GM23338 (cell line): ENCODE results near the gene DNAJB8.

Source experiments
- CREB1 ChIP-seq: fragments of 250-450 bp; sonication (Bioruptor Pico); IDR thresholded peaks from 2 replicates; pipeline ENCODE4 v1.5.0; 2020; ENCODE audit warnings: low read depth, mild to moderate bottlenecking, moderate library complexity
- EZH2 ChIP-seq: fragments of 200-600 bp; sonication (generic); IDR thresholded peaks from one replicate; pipeline ENCODE4 v1.8.0; 2017; ENCODE audit warnings: antibody characterized with exemption, mild to moderate bottlenecking, low read depth; ENCODE audit not compliant: unreplicated experiment
- EZH2phosphoT487 ChIP-seq: fragments of 200-600 bp; sonication (generic); IDR thresholded peaks from one replicate; pipeline ENCODE4 v1.8.1; 2018; ENCODE audit warnings: antibody characterized with exemption; ENCODE audit not compliant: unreplicated experiment
- JUNB ChIP-seq: IDR thresholded peaks from one replicate; pipeline ENCODE4 v1.6.1; 2016; ENCODE audit warnings: antibody characterized with exemption; ENCODE audit not compliant: unreplicated experiment
- ZNF331 ChIP-seq: fragments of 250-450 bp; sonication (Bioruptor Pico); IDR thresholded peaks from 2 replicates; pipeline ENCODE4 v1.5.0; 2020; ENCODE audit warnings: low read depth, mild to moderate bottlenecking, moderate library complexity
- TF ChIP-seq, protein P1 (sequence below), 2 experiments: fragments of 200-600 bp in 1 of 2; sonication (generic) in 1 of 2; conservative IDR thresholded peaks; 2 replicates each; pipeline versions ENCODE4 v1.5.1 to v1.6.1; 2016 to 2017; ENCODE audit warnings: antibody characterized with exemption in 2 of 2, low read depth in 2 of 2, mild to moderate bottlenecking in 2 of 2, moderate library complexity in 1 of 2
- TF ChIP-seq, protein P2 (sequence below): IDR thresholded peaks from one replicate; pipeline ENCODE4 v1.6.1; 2018; ENCODE audit warnings: antibody characterized with exemption; ENCODE audit not compliant: unreplicated experiment

DNA sequence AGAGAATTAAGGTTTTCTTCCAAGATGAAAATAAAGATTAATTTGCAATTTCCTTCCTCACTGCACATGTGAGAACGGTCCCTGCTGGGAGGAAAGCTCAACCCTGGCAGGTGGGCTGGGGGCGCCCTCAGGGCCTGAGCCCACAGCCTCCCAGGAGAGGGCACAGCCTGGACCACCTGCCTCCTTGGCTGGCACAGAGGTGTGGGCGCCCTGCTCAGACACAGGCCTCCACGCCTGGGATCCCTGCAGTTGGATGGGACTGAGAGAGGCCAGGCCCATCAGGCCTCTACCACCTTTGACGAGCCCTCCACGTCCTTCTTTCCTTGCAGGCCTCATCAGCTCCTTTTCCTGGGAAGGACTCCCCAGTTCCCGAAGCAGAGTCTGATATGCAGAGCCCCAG is 46.4 kb downstream of the DNAJB8 start:
- TF ChIP-seq EZH2phosphoT487: no peak
- TF ChIP-seq CREB1 (CRISPR knock-in tag): no peak
- TF ChIP-seq, protein P1, sequence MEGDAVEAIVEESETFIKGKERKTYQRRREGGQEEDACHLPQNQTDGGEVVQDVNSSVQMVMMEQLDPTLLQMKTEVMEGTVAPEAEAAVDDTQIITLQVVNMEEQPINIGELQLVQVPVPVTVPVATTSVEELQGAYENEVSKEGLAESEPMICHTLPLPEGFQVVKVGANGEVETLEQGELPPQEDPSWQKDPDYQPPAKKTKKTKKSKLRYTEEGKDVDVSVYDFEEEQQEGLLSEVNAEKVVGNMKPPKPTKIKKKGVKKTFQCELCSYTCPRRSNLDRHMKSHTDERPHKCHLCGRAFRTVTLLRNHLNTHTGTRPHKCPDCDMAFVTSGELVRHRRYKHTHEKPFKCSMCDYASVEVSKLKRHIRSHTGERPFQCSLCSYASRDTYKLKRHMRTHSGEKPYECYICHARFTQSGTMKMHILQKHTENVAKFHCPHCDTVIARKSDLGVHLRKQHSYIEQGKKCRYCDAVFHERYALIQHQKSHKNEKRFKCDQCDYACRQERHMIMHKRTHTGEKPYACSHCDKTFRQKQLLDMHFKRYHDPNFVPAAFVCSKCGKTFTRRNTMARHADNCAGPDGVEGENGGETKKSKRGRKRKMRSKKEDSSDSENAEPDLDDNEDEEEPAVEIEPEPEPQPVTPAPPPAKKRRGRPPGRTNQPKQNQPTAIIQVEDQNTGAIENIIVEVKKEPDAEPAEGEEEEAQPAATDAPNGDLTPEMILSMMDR (conservative IDR thresholded peaks at IDR 0.05; ENCODE audit: low read depth in 2 of 2): no peak
- TF ChIP-seq JUNB: no peak
- TF ChIP-seq EZH2: no peak
- TF ChIP-seq, protein P2, sequence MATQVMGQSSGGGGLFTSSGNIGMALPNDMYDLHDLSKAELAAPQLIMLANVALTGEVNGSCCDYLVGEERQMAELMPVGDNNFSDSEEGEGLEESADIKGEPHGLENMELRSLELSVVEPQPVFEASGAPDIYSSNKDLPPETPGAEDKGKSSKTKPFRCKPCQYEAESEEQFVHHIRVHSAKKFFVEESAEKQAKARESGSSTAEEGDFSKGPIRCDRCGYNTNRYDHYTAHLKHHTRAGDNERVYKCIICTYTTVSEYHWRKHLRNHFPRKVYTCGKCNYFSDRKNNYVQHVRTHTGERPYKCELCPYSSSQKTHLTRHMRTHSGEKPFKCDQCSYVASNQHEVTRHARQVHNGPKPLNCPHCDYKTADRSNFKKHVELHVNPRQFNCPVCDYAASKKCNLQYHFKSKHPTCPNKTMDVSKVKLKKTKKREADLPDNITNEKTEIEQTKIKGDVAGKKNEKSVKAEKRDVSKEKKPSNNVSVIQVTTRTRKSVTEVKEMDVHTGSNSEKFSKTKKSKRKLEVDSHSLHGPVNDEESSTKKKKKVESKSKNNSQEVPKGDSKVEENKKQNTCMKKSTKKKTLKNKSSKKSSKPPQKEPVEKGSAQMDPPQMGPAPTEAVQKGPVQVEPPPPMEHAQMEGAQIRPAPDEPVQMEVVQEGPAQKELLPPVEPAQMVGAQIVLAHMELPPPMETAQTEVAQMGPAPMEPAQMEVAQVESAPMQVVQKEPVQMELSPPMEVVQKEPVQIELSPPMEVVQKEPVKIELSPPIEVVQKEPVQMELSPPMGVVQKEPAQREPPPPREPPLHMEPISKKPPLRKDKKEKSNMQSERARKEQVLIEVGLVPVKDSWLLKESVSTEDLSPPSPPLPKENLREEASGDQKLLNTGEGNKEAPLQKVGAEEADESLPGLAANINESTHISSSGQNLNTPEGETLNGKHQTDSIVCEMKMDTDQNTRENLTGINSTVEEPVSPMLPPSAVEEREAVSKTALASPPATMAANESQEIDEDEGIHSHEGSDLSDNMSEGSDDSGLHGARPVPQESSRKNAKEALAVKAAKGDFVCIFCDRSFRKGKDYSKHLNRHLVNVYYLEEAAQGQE: no peak
- TF ChIP-seq ZNF331 (CRISPR knock-in tag): no peak
